ENCODE data around the gene IGFBPL1. TPM values are rescaled to one million over a fixed set of nuclear protein-coding genes. Genes with fewer than 3 reads are reported as not detected.

The IGFBPL1 gene
- total RNA-seq, 1 experiment from 2014 or later, result 37.9 TPM

GRCh38 chr9:38370176-38370575, 54.1 kb downstream of the IGFBPL1 start:
- no peak overlapping the region for H2BK15ac ChIP-seq (ENCODE audit: low read depth, low read length)
- no peaks in the 10 kb centered on the region for H3K79me2 ChIP-seq (ENCODE audit: insufficient read depth, low read length)
- H3K27ac Mint-ChIP-seq, result no peak overlapping the region
- no CpG with 5 or more reads among the region's 4 CpGs for WGBS (ENCODE audit: extremely low coverage, insufficient read length, low lambda C conversion rate)
- no peak overlapping the region for H3K9ac ChIP-seq (ENCODE audit: extremely low read depth, insufficient read length, low read length)
- no peak overlapping the region for H4K5ac ChIP-seq (ENCODE audit: insufficient read length, low read depth, low read length)
- H2AK5ac ChIP-seq (ENCODE audit: insufficient read length, low read length), result no peak overlapping the region
- H3K4me3 Mint-ChIP-seq, result no peak overlapping the region
- no peaks in the 10 kb centered on the region for H3K9me3 ChIP-seq (ENCODE audit: control insufficient read depth, low read depth, low read length)
- H3K27ac ChIP-seq (ENCODE audit: insufficient read length, low read depth, low read length), result no peak overlapping the region
- H4K20me1 ChIP-seq (ENCODE audit: control insufficient read depth, insufficient read depth, insufficient read length), result no peaks in the 10 kb centered on the region
- TF ChIP-seq CTCF (conservative IDR thresholded peaks at IDR 0.05), result no peak
- no peaks in the 10 kb centered on the region for H3K36me3 Mint-ChIP-seq (ENCODE audit: insufficient read depth in 1 of 3, low read depth in 3 of 3)
- H3K23ac ChIP-seq (ENCODE audit: insufficient read length, low read depth, low read length), result no peak overlapping the region
- no peak overlapping the region for H2AFZ ChIP-seq (ENCODE audit: low read length)
- no peak for DNase-seq
- H3K14ac ChIP-seq (ENCODE audit: insufficient read depth, low read length), result no peak overlapping the region
- no peak overlapping the region for H2BK20ac ChIP-seq (ENCODE audit: low read depth, low read length, poor library complexity, severe bottlenecking)
- no peaks in the 10 kb centered on the region for H3K4me1 ChIP-seq (ENCODE audit: insufficient read depth, low read length)
- no peak overlapping the region for H3K4me2 ChIP-seq (ENCODE audit: insufficient read depth, insufficient read length, low read length)
- H3K18ac ChIP-seq (ENCODE audit: insufficient read length, low read depth, low read length), result no peak overlapping the region
- no peak overlapping the region for H3K4ac ChIP-seq (ENCODE audit: low read depth, low read length)
- no peak overlapping the region for H3T11ph ChIP-seq (ENCODE audit: low read length)
- no peaks in the 10 kb centered on the region for H3K23me2 ChIP-seq (ENCODE audit: insufficient read length, low read depth, low read length, poor library complexity, severe bottlenecking)
- no peak overlapping the region for H3K56ac ChIP-seq (ENCODE audit: insufficient read length, low read depth, low read length)
- no peak overlapping the region for H2BK120ac ChIP-seq (ENCODE audit: low read depth, low read length, poor library complexity, severe bottlenecking)
- no peaks in the 10 kb centered on the region for H3K9me3 Mint-ChIP-seq
- H2BK12ac ChIP-seq (ENCODE audit: insufficient read length, low read depth, low read length), result no peak overlapping the region
- no peaks in the 10 kb centered on the region for H3K79me1 ChIP-seq (ENCODE audit: insufficient read depth, low read depth, low read length, poor library complexity, severe bottlenecking)
- no peak overlapping the region for H4K8ac ChIP-seq (replicated peaks; ENCODE audit: insufficient read length, low read depth, low read length)
- no peak overlapping the region for H4K91ac ChIP-seq (ENCODE audit: insufficient read length, low read depth, low read length)
- peaks cover 52% of the 10 kb centered on the region for H3K27me3 Mint-ChIP-seq (ENCODE audit: low read depth)
- no peak overlapping the region for H2BK5ac ChIP-seq (ENCODE audit: insufficient read length, low read length)
- H3K27me3 ChIP-seq (ENCODE audit: insufficient read depth, low read length), result no peaks in the 10 kb centered on the region
- peaks cover 13% of the 10 kb centered on the region in 2 experiments for H3K4me1 Mint-ChIP-seq
